H9 (cell line): Measurements from ENCODE around the gene SYNGR4. TPM values are rescaled to one million over a fixed set of nuclear protein-coding genes. Genes with fewer than 3 reads are reported as not detected.

Experiments
- DNase-seq: peaks from one replicate; pipeline ENCODE4 v3.0.0-alpha.2; 2017
- H2AFZ ChIP-seq: one replicate; pipeline ENCODE4 v1.6.1; 2013; ENCODE audit warnings: mild to moderate bottlenecking, low read length, control low read depth, moderate library complexity
- H2AK5ac ChIP-seq: 2 replicates; pipeline ENCODE4 v1.6.1; 2013; ENCODE audit warnings: low read length, control low read depth, mixed read lengths; ENCODE audit not compliant: insufficient read length
- H2BK120ac ChIP-seq: one replicate; pipeline ENCODE4 v1.6.1; 2013; ENCODE audit warnings: low read depth, mild to moderate bottlenecking, low read length, control low read depth, inconsistent platforms; ENCODE audit not compliant: poor library complexity, severe bottlenecking
- H2BK12ac ChIP-seq: 2 replicates; pipeline ENCODE4 v1.6.1; 2013; ENCODE audit warnings: low read length, control low read depth, mixed read lengths, low read depth; ENCODE audit not compliant: insufficient read length
- H2BK15ac ChIP-seq: 2 replicates; pipeline ENCODE4 v1.6.1; 2013; ENCODE audit warnings: low read depth, low read length, control low read depth
- H2BK20ac ChIP-seq: one replicate; pipeline ENCODE4 v1.6.1; 2013; ENCODE audit warnings: low read depth, mild to moderate bottlenecking, low read length, control low read depth, inconsistent platforms; ENCODE audit not compliant: poor library complexity, severe bottlenecking
- H2BK5ac ChIP-seq: 2 replicates; pipeline ENCODE4 v1.6.1; 2013; ENCODE audit warnings: low read length, control low read depth, mixed read lengths; ENCODE audit not compliant: insufficient read length
- H3K14ac ChIP-seq: 2 replicates; pipeline ENCODE4 v1.6.1; 2013; ENCODE audit warnings: low read length, control low read depth; ENCODE audit not compliant: insufficient read depth
- H3K18ac ChIP-seq: 2 replicates; pipeline ENCODE4 v1.6.1; 2013; ENCODE audit warnings: low read depth, mild to moderate bottlenecking, mixed read lengths, low read length, control low read depth; ENCODE audit not compliant: insufficient read length
- H3K23ac ChIP-seq: 2 replicates; pipeline ENCODE4 v1.6.1; 2013; ENCODE audit warnings: low read length, control low read depth, mixed read lengths, low read depth; ENCODE audit not compliant: insufficient read length
- H3K23me2 ChIP-seq: 2 replicates; pipeline ENCODE4 v1.6.1; 2013; ENCODE audit warnings: low read depth, mild to moderate bottlenecking, mixed read lengths, low read length, control low read depth; ENCODE audit not compliant: insufficient read length, poor library complexity, severe bottlenecking
- H3K27ac ChIP-seq: 2 replicates; pipeline ENCODE4 v1.5.1; 2013; ENCODE audit warnings: low read length, control low read depth, mixed read lengths, low read depth; ENCODE audit not compliant: insufficient read length
- H3K27me3 ChIP-seq: 2 replicates; pipeline ENCODE4 v1.6.1; 2013; ENCODE audit warnings: low read length, control low read depth, inconsistent platforms; ENCODE audit not compliant: insufficient read depth
- H3K4ac ChIP-seq: 2 replicates; pipeline ENCODE4 v1.6.1; 2013; ENCODE audit warnings: low read depth, mild to moderate bottlenecking, control low read depth, inconsistent platforms, low read length, moderate library complexity
- H3K4me1 ChIP-seq: 2 replicates; pipeline ENCODE4 v1.6.1; 2013; ENCODE audit warnings: low read length, control low read depth, inconsistent platforms; ENCODE audit not compliant: insufficient read depth
- H3K4me2 ChIP-seq: 2 replicates; pipeline ENCODE4 v1.6.1; 2013; ENCODE audit warnings: low read length, control low read depth, mixed read lengths; ENCODE audit not compliant: insufficient read length, insufficient read depth
- H3K56ac ChIP-seq: 2 replicates; pipeline ENCODE4 v1.6.1; 2013; ENCODE audit warnings: low read depth, mild to moderate bottlenecking, mixed read lengths, low read length, control low read depth; ENCODE audit not compliant: insufficient read length
- H3K79me1 ChIP-seq: 2 replicates; pipeline ENCODE4 v1.6.1; 2013; ENCODE audit warnings: low read depth, mild to moderate bottlenecking, moderate library complexity, low read length, control low read depth, inconsistent platforms; ENCODE audit not compliant: insufficient read depth, poor library complexity, severe bottlenecking
- H3K79me2 ChIP-seq: 2 replicates; pipeline ENCODE4 v1.6.1; 2013; ENCODE audit warnings: low read length, control low read depth, inconsistent platforms; ENCODE audit not compliant: insufficient read depth
- H3K9ac ChIP-seq: 2 replicates; pipeline ENCODE4 v1.6.1; 2013; ENCODE audit warnings: low read length, control low read depth, mixed read lengths; ENCODE audit not compliant: insufficient read length; ENCODE audit errors: extremely low read depth
- H3K9me3 ChIP-seq: one replicate; pipeline ENCODE4 v1.6.1; 2013; ENCODE audit warnings: low read depth, low read length, inconsistent platforms; ENCODE audit not compliant: control insufficient read depth
- H3T11ph ChIP-seq: one replicate; pipeline ENCODE4 v1.6.1; 2013; ENCODE audit warnings: mild to moderate bottlenecking, low read length, control low read depth, inconsistent platforms
- H4K20me1 ChIP-seq: one replicate; pipeline ENCODE4 v1.6.1; 2013; ENCODE audit not compliant: control insufficient read depth, insufficient read length, insufficient read depth
- H4K5ac ChIP-seq: 2 replicates; pipeline ENCODE4 v1.6.1; 2013; ENCODE audit warnings: low read depth, mild to moderate bottlenecking, mixed read lengths, low read length, control low read depth; ENCODE audit not compliant: insufficient read length
- H4K8ac ChIP-seq: replicated peaks from 2 replicates; pipeline ENCODE4 v1.6.1; 2013; ENCODE audit warnings: low read length, control low read depth, mixed read lengths, low read depth; ENCODE audit not compliant: insufficient read length
- H4K91ac ChIP-seq: 2 replicates; pipeline ENCODE4 v1.6.1; 2013; ENCODE audit warnings: low read depth, mild to moderate bottlenecking, moderate library complexity, mixed read lengths, low read length, control low read depth; ENCODE audit not compliant: insufficient read length
- H3K27ac Mint-ChIP-seq, 3 experiments: 2 replicates in 2 of 3; 3 replicates in 1 of 3; pipeline ENCODE4 v1.8.0; 2020 to 2021; ENCODE audit warnings: mixed read lengths in 3 of 3, mild to moderate bottlenecking in 1 of 3, moderate library complexity in 1 of 3
- H3K27me3 Mint-ChIP-seq: 2 replicates; pipeline ENCODE4 v1.8.0; 2021; ENCODE audit warnings: low read depth, mild to moderate bottlenecking, moderate library complexity, mixed read lengths
- H3K36me3 Mint-ChIP-seq, 3 experiments: 2 replicates in 2 of 3; 3 replicates in 1 of 3; pipeline ENCODE4 v1.8.0; 2020 to 2021; ENCODE audit warnings: low read depth in 3 of 3, mixed read lengths in 3 of 3; ENCODE audit not compliant: insufficient read depth in 1 of 3
- H3K4me1 Mint-ChIP-seq, 2 experiments: 2 replicates each; pipeline ENCODE4 v1.8.0; 2020; ENCODE audit warnings: mixed read lengths in 2 of 2
- H3K4me3 Mint-ChIP-seq, 2 experiments: 2 replicates in 1 of 2; 3 replicates in 1 of 2; pipeline ENCODE4 v1.8.0; 2020 to 2021; ENCODE audit warnings: mild to moderate bottlenecking in 2 of 2, mixed read lengths in 2 of 2, moderate library complexity in 1 of 2
- H3K9me3 Mint-ChIP-seq, 2 experiments: 2 replicates in 1 of 2; 3 replicates in 1 of 2; pipeline ENCODE4 v1.8.0; 2020; ENCODE audit warnings: mild to moderate bottlenecking in 2 of 2, mixed read lengths in 2 of 2, moderate library complexity in 1 of 2
- CTCF ChIP-seq: fragments of 200-600 bp; sonication (generic); conservative IDR thresholded peaks from 3 replicates; pipeline ENCODE4 v1.8.0; 2021; ENCODE audit warnings: antibody characterized with exemption, mild to moderate bottlenecking
- WGBS: extraction: QIAGEN DNeasy Blood & Tissue Kit; methylation state at CpG from one replicate; pipeline ENCODE4 v1.1.7; 2013; ENCODE audit warnings: missing lambda C conversion rate, low lambda C conversion rate, mixed read lengths; ENCODE audit not compliant: insufficient read length; ENCODE audit errors: extremely low coverage; 5-methylcytosine and 5-hydroxymethylcytosine counted together
- total RNA-seq: library from RNA; stranded (reverse); gene quantifications from 2 replicates; pipeline ENCODE4 v1.2.1, GENCODE V29; 2021

Gene SYNGR4
- total RNA-seq, 1 experiment from 2014 or later: 0.31 TPM

- H3K4ac ChIP-seq: no peak overlapping the region
- Mint-ChIP-seq H3K4me3 (no peak overlapping the region), H3K27me3 (no peaks in the 10 kb centered on the region), H3K36me3 (no peaks in the 10 kb centered on the region), H3K27ac (0 out of 7 replicates have a peak overlapping the region, but pooled peaks of 1 of the 3 experiments have one; percentile 5), H3K4me1 (peaks cover 5 to 12% of the 10 kb centered on the region in 2 experiments), H3K9me3 (no peaks in the 10 kb centered on the region)
- DNase-seq: peak; percentile 84
- no peaks in the 10 kb centered on the region for H3K9me3 ChIP-seq
- H3K23me2 ChIP-seq: no peaks in the 10 kb centered on the region
- H2AFZ ChIP-seq: no peak overlapping the region
- no peak overlapping the region for H2BK12ac ChIP-seq
- no peaks in the 10 kb centered on the region for H3K27me3 ChIP-seq
- H3T11ph ChIP-seq: no peak overlapping the region
- no peak overlapping the region for H2AK5ac ChIP-seq
- H4K91ac ChIP-seq: no peak overlapping the region
- no peak overlapping the region for H4K8ac ChIP-seq
- no peak overlapping the region for H2BK5ac ChIP-seq
- no peak overlapping the region for H2BK20ac ChIP-seq
- H3K23ac ChIP-seq: no peak overlapping the region
- H3K14ac ChIP-seq: no peak overlapping the region
- WGBS: no CpG with 5 or more reads among the region's 8 CpGs
- no peaks in the 10 kb centered on the region for H3K79me2 ChIP-seq
- H4K5ac ChIP-seq: no peak overlapping the region
- H2BK15ac ChIP-seq: no peak overlapping the region
- no peak overlapping the region for H3K9ac ChIP-seq
- no peak overlapping the region for H3K4me2 ChIP-seq
- H3K18ac ChIP-seq: no peak overlapping the region
- H3K4me1 ChIP-seq: no peaks in the 10 kb centered on the region
- no peak overlapping the region for H2BK120ac ChIP-seq
- no peaks in the 10 kb centered on the region for H3K79me1 ChIP-seq
- H3K56ac ChIP-seq: no peak overlapping the region
- H3K27ac ChIP-seq: no peak overlapping the region
- TF ChIP-seq CTCF: peak; percentile 95
- H4K20me1 ChIP-seq: no peaks in the 10 kb centered on the region
Measured at GRCh38 chr19:48351341-48351752, 12.8 kb upstream of the SYNGR4 start.
